Activated naive CD8-positive, alpha-beta T cell treated with anti-CD3 and anti-CD28 coated beads, Interleukin-2, amount 50 U/mL, for 24 hours (primary cell): ENCODE measurements around the gene RGL3.
"Not testable (repeated sequence)": the region's sequence is repeated elsewhere in the genome, so short reads cannot be mapped to it uniquely, and the experiment has no call there.

Source experiments
- ATAC-seq: fragments of 150-1000 bp; cut with Tn5 transposase; one replicate; pipeline ENCODE4 v1.10.0; 2021
- DNase-seq: peaks from one replicate; pipeline ENCODE4 v3.0.0; 2021
- H3K27ac Mint-ChIP-seq: one replicate; pipeline ENCODE4 v1.8.0; 2021; ENCODE audit warnings: mild to moderate bottlenecking, mixed read lengths
- H3K27me3 Mint-ChIP-seq: one replicate; pipeline ENCODE4 v1.8.0; 2021; ENCODE audit warnings: mixed read lengths
- H3K36me3 Mint-ChIP-seq: one replicate; pipeline ENCODE4 v1.8.0; 2021; ENCODE audit warnings: low read depth, mixed read lengths
- H3K4me1 Mint-ChIP-seq: one replicate; pipeline ENCODE4 v1.8.0; 2021; ENCODE audit warnings: mixed read lengths
- H3K4me3 Mint-ChIP-seq: one replicate; pipeline ENCODE4 v1.8.0; 2021; ENCODE audit warnings: mild to moderate bottlenecking, moderate library complexity, mixed read lengths
- H3K9me3 Mint-ChIP-seq: one replicate; pipeline ENCODE4 v1.8.0; 2021; ENCODE audit warnings: mixed read lengths

The RGL3 gene

DNA sequence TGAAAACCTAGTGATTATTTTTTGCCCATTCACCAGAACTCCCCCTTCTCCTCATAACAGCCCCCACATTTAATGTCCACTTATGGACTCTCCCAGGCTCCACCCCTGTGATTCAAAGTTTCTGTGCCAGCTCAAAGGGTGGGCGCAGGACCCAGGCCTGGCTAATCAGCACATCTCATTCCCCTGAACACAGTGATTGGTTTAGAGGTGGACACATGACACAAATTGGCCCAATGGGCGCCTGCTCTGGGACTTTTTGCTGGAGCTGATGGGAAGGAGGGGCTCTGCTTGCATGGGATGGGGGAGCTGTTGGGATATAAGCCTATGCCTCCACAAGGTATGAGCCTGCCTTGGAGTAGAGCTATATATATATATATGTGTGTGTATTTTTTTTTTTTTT, 28.8 kb downstream of the RGL3 start:
- no peaks in the 10 kb centered on the region for H3K4me1 Mint-ChIP-seq
- no peak for DNase-seq
- H3K27me3 Mint-ChIP-seq: no peaks in the 10 kb centered on the region
- ATAC-seq: no peak
- H3K36me3 Mint-ChIP-seq: no peaks in the 10 kb centered on the region
- H3K27ac Mint-ChIP-seq: no peak overlapping the region
- H3K9me3 Mint-ChIP-seq: peaks cover 3% of the 10 kb centered on the region
- H3K4me3 Mint-ChIP-seq: no peak overlapping the region

GRCh38 chr19:11387162-11388034, 31.7 kb downstream of the RGL3 start:
- DNase-seq (no peak), ATAC-seq (no peak)
- H3K9me3 Mint-ChIP-seq: peaks cover 3% of the 10 kb centered on the region
- H3K4me1 Mint-ChIP-seq: peaks cover 7% of the 10 kb centered on the region
- no peak overlapping the region for H3K4me3 Mint-ChIP-seq
- peaks cover 8% of the 10 kb centered on the region for H3K27me3 Mint-ChIP-seq
- H3K27ac Mint-ChIP-seq: no peak overlapping the region
- H3K36me3 Mint-ChIP-seq: no peaks in the 10 kb centered on the region

- H3K4me3 Mint-ChIP-seq: no peak overlapping the region
- peaks cover 15% of the 10 kb centered on the region for H3K27me3 Mint-ChIP-seq
- ATAC-seq (no peak), DNase-seq (no peak)
- no peak overlapping the region for H3K27ac Mint-ChIP-seq
- H3K9me3 Mint-ChIP-seq: no peaks in the 10 kb centered on the region
- peaks cover 27% of the 10 kb centered on the region for H3K4me1 Mint-ChIP-seq
- peaks cover 3% of the 10 kb centered on the region for H3K36me3 Mint-ChIP-seq
Observed at GRCh38 chr19:11384778-11385129, 34.4 kb downstream of the RGL3 start.

- Mint-ChIP-seq H3K9me3 (no peaks in the 10 kb centered on the region), H3K4me3 (peak overlapping the region; percentile 65), H3K27ac (no peak overlapping the region), H3K36me3 (peaks cover 3% of the 10 kb centered on the region), H3K4me1 (peaks cover 32% of the 10 kb centered on the region), H3K27me3 (peaks cover 15% of the 10 kb centered on the region)
- ATAC-seq (no peak), DNase-seq (no peak)
Observed at GRCh38 chr19:11383706-11384048, 35.4 kb downstream of the RGL3 start.

DNA sequence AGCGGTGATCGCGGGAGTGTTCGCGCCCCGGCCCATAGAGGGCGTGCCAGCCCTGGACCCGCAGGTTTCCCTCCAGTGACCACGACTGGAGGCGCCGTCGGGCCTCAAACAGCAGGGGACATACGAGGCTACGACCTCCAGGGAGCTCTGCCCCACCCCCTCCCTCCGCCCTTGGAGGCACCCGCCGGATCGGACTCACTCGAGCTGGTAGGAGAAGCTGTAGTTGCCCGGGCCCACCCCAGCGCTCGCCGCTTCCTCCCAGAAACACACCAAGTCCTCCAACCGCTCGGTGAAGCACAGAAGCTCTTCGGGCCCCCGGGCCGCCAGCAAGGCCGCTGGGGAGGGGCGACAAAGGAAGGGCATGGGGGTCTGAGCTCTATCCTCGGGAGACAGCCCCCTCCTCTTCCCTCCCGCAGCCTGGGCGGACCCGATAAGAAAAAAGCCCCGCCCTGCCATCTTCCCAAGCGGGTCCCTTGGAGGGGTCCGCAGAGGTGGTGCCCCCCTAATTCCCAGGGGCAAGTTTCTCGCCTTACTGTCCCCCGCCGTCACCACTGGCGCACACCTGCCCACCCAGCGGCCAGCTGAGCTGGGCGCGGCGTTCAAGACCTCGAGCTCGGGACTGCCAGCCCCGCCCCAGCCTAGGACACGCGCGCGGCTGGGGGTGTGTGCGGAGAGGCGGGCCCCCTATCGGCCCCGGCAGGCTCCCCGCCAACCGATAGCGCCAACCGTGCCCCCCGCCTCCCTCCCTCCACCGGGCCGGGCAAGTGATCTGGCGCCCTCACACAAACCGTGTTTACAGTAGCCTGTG, 36.0 kb downstream of the RGL3 start:
- peak overlapping the region; percentile 65 for H3K4me3 Mint-ChIP-seq
- DNase-seq: peak; percentile 69
- H3K36me3 Mint-ChIP-seq: peaks cover 3% of the 10 kb centered on the region
- H3K27me3 Mint-ChIP-seq: peaks cover 15% of the 10 kb centered on the region
- H3K9me3 Mint-ChIP-seq: no peaks in the 10 kb centered on the region
- H3K4me1 Mint-ChIP-seq: peaks cover 37% of the 10 kb centered on the region
- H3K27ac Mint-ChIP-seq: peak overlapping the region; percentile 42
- no peak for ATAC-seq

DNA sequence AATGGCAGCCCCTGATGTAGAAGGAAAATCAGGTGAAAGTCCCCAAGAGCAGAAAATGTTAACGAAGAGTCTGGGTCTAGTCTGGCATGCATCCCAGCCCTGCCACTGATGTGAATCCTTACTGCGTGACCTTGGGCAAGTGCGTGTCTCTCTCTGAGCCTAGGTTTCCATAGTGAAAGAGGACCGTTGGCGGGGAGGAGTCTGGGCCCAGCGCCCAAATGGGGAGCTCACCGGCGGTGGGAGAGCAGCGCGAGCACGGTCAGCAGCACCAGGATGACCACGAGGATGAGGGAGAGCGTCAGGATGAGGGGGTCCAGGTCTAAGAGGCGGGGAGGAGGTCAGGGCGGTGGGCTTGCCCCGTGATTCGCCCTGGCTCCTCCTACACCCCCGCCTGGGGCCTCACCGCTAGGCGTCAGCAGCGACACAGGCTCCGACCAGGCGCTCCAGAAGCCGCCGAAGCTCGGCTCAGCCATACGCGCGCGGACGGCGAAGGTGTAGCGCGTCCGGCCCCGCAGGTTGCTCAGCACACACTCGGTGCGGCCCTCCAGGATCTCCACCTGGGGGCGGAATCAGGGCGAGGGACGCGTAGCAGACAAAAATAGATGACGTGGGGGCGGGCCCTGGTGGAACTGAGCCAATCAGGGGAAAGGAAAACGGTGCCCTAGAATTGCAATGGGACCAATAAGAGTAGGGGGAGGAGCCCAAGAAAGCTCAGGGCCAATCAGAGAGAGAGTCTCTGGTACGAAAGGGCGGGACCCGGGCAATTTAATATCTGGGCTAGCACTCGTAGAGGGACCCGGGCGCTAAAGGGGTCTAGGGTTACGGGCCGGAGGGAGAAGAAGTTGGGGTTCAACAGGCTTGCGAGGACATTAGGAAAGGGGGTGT, 38.2 kb downstream of the RGL3 start:
- no peaks in the 10 kb centered on the region for H3K9me3 Mint-ChIP-seq
- H3K27ac Mint-ChIP-seq: peak overlapping the region; percentile 95
- peak overlapping the region; percentile 89 for H3K4me3 Mint-ChIP-seq
- H3K4me1 Mint-ChIP-seq: peaks cover 54% of the 10 kb centered on the region
- H3K27me3 Mint-ChIP-seq: peaks cover 15% of the 10 kb centered on the region
- peaks cover 12% of the 10 kb centered on the region for H3K36me3 Mint-ChIP-seq
- ATAC-seq: peak; percentile 83
- peak; percentile 93 for DNase-seq

GRCh38 chr19:11379857-11380350, 39.2 kb downstream of the RGL3 start:
- H3K4me3 Mint-ChIP-seq: peak overlapping the region; percentile 89
- DNase-seq (no peak), ATAC-seq (no peak)
- H3K27ac Mint-ChIP-seq: peak overlapping the region; percentile 95
- H3K27me3 Mint-ChIP-seq: peaks cover 15% of the 10 kb centered on the region
- H3K36me3 Mint-ChIP-seq: peaks cover 13% of the 10 kb centered on the region
- H3K4me1 Mint-ChIP-seq: peaks cover 58% of the 10 kb centered on the region
- no peaks in the 10 kb centered on the region for H3K9me3 Mint-ChIP-seq

DNA sequence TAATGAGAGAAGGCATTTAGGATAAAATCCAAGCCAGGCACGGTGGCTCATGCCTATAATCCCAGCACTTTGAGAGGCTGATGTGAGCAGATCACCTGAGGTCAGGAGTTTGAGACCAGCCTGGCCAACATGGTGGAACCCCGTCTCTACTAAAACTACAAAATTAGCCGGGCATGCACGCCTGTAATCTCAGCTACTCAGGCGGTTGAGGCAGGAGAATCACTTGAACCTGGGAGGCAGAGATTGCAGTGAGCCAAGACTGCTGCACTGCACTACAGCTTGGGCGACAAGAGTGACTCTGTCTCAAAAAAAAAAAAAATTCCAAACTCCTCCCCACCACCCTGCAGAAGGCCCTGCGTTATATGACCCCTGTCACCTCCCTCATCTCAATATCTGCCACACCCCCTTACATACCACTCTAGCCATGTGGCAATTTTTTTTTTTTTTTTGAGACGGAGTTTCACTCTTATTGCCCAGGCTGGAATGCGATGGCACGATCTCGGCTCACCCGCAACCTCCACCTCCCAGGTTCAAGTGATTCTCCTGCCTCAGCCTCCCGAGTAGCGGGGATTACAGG, 39.8 kb downstream of the RGL3 start:
- DNase-seq, H3K9me3 Mint-ChIP-seq, H3K27ac Mint-ChIP-seq, H3K4me3 Mint-ChIP-seq, ATAC-seq: not testable (repeated sequence)
- Mint-ChIP-seq H3K36me3 (peaks cover 13% of the 10 kb centered on the region), H3K27me3 (peaks cover 15% of the 10 kb centered on the region), H3K4me1 (peaks cover 57% of the 10 kb centered on the region)

GRCh38 chr19:11378319-11379189, 40.6 kb downstream of the RGL3 start:
- no peak for ATAC-seq
- no peaks in the 10 kb centered on the region for H3K9me3 Mint-ChIP-seq

DNA sequence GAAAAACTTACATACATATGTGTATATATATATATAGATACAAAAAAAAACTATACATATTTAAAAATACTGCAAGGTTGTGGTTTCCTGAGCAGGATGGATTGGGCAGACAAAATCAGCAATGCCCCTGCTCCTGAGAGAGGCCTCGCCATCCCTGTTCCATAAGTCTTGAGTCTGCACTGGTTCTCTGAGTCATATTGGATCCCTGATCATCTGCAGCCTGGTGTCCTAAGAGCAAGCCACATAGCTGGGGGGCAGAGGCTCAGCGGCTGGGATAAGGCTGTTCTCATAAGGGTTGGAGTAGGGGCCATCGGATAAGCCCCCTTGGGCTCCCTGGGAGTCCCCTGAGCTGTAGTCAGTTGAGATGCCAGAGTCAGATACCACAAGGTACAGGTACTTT, 41.4 kb downstream of the RGL3 start:
- Mint-ChIP-seq H3K4me3 (no peak overlapping the region), H3K27me3 (peaks cover 11% of the 10 kb centered on the region), H3K36me3 (peaks cover 13% of the 10 kb centered on the region), H3K27ac (no peak overlapping the region), H3K9me3 (no peaks in the 10 kb centered on the region), H3K4me1 (peaks cover 58% of the 10 kb centered on the region)
- DNase-seq: no peak
- ATAC-seq: no peak

More at GRCh38 chr19:11378319-11379189, 40.6 kb downstream of the RGL3 start:
- H3K4me3 Mint-ChIP-seq: no peak overlapping the region
- peak; percentile 29 for DNase-seq
- peak overlapping the region; percentile 35 for H3K27ac Mint-ChIP-seq
- peaks cover 13% of the 10 kb centered on the region for H3K36me3 Mint-ChIP-seq
- peaks cover 14% of the 10 kb centered on the region for H3K27me3 Mint-ChIP-seq
- H3K4me1 Mint-ChIP-seq: peaks cover 56% of the 10 kb centered on the region

- Mint-ChIP-seq H3K27me3 (peaks cover 7% of the 10 kb centered on the region), H3K4me3 (peak overlapping the region; percentile 57), H3K27ac (peak overlapping the region; percentile 70), H3K36me3 (peaks cover 13% of the 10 kb centered on the region), H3K9me3 (no peaks in the 10 kb centered on the region), H3K4me1 (peaks cover 55% of the 10 kb centered on the region)
- ATAC-seq (no peak), DNase-seq (peak; percentile 14)
Observed at GRCh38 chr19:11377237-11377636, 41.9 kb downstream of the RGL3 start.

GRCh38 chr19:11375143-11375948, 43.8 kb downstream of the RGL3 start:
- peak; percentile 42 for ATAC-seq

More at GRCh38 chr19:11375143-11375948, 43.8 kb downstream of the RGL3 start:
- H3K4me1 Mint-ChIP-seq: peaks cover 42% of the 10 kb centered on the region
- no peak overlapping the region for H3K27ac Mint-ChIP-seq
- H3K27me3 Mint-ChIP-seq: no peaks in the 10 kb centered on the region
- peaks cover 16% of the 10 kb centered on the region for H3K36me3 Mint-ChIP-seq
- no peak overlapping the region for H3K4me3 Mint-ChIP-seq
- DNase-seq: peak; percentile 68
- no peaks in the 10 kb centered on the region for H3K9me3 Mint-ChIP-seq
